NCI-H748 (cell line): Measurements from ENCODE around the gene RBM20.

Source experiments
- DNase-seq: peaks from one replicate; lab custom pipeline; 2025; ENCODE audit not compliant: unreplicated experiment; lab: John Stamatoyannopoulos, UW

Gene RBM20

GRCh38 chr10:110885932-110886674 is 242.0 kb downstream of the RBM20 start:
- DNase-seq, result no peak

GRCh38 chr10:110887560-110887959 is 243.4 kb downstream of the RBM20 start:
- DNase-seq, result no peak
